GM19099 (cell line): ENCODE results near the gene AMT.

Experiments used
- POLR2A ChIP-seq: IDR thresholded peaks from 3 replicates; pipeline ENCODE4 v1.6.1; 2011; ENCODE audit warnings: low read depth; ENCODE audit not compliant: insufficient read length; ENCODE audit errors: extremely low read depth

The AMT gene, protein sequence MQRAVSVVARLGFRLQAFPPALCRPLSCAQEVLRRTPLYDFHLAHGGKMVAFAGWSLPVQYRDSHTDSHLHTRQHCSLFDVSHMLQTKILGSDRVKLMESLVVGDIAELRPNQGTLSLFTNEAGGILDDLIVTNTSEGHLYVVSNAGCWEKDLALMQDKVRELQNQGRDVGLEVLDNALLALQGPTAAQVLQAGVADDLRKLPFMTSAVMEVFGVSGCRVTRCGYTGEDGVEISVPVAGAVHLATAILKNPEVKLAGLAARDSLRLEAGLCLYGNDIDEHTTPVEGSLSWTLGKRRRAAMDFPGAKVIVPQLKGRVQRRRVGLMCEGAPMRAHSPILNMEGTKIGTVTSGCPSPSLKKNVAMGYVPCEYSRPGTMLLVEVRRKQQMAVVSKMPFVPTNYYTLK

GRCh38 chr3:49422379-49423248, at the start of gene AMT:
AMT (minus strand) TSS chr3:49422473; CDS start chr3:49422450, 23 bp downstream.
- no peak for TF ChIP-seq POLR2A

- no peak for TF ChIP-seq POLR2A
Observed at GRCh38 chr3:49470714-49471420, 48.6 kb upstream of the AMT start.

GRCh38 chr3:49469936-49470713, 47.9 kb upstream of the AMT start, which contains the start of gene DAG1:
DAG1 (plus strand) TSS chr3:49470267; CDS start chr3:49510535, 40,268 bp downstream.
- TF ChIP-seq POLR2A, result peak; percentile 85

DNA sequence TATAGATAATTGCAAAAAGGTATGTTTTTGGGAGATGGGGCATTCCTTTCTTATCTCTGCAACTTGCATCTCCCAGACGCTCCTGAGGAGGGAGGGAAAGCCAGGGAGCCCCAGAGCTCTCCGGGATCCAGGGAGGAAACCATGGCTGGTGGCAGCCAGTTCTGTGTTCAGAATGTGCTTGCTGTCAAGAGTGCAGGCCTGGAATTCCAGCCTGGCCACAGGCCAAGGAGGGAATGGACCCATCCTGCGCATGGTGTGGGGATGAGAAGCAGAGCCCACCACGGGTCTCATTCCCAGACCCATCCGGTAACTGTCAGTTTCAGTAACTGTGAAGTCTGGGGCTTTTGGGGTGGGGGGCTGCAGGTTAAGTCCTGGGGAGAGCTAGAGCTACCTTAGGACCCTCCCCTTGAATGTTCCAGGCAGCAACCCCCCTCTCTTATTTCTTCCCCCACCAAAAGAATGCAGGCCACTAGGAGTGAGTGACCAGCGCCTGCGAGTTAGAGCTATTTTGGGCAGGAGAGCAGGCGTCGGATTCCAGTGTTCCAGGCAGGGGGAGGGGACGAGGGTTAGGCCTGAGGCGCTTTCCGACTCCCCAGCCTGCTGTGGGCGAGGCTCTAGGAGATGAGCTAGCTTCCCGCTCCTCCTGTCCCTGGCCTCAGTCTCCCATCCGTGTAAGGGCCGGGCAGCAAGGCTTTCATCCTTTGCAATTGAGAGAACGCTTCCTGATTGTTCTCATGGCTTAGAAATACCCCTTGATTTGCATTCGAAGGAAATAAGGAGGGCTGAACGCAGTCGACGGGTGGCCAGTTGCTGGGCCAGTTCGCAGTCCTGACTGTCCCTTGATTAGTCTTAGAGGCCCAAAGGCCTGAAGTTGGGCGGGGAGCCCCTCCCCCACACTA, 47.0 kb upstream of the AMT start:
- TF ChIP-seq POLR2A, result no peak

GRCh38 chr3:49466085-49466484, 43.8 kb upstream of the AMT start:
- no peak for TF ChIP-seq POLR2A

DNA sequence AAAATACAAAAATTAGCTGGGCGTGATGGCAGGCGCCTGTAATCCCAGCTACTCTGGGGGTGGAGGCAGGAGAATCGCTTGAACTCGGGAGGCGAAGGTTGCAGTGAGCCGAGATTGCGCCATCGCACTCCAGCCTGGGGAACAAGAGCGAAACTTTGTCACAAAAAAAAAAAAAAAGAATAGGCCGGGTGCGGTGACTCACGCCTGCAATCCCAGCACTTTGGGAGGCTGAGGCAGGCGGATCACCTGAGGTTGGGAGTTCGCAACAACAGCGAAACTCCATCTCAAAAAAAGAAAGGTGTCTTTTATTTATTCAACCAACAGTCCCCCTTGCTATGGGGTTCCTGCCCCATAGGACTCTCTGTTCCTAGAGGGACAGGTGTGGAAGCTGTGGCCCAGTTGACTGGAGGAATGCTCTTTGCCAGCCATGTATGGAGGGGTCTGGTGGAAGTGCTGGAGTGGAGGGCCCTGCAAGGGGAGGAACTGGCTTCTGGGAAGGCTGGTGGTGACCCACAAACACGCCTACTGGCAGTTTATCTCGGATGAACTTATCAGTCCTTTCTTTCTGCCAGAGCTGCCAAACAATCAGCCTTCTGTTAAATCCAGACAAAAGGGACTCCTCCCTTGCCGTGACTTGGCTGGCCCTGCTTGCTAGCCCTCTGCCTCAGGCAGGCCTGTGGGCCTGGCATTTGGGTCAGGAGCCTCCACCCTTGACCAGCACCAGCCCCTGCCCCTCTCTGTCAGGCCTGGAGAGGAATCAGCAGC, 43.2 kb upstream of the AMT start:
- TF ChIP-seq POLR2A, result no peak

GRCh38 chr3:49462222-49462621, 39.9 kb upstream of the AMT start:
- TF ChIP-seq POLR2A, result no peak

- no peak for TF ChIP-seq POLR2A
Observed at GRCh38 chr3:49461443-49462171, 39.3 kb upstream of the AMT start.

DNA sequence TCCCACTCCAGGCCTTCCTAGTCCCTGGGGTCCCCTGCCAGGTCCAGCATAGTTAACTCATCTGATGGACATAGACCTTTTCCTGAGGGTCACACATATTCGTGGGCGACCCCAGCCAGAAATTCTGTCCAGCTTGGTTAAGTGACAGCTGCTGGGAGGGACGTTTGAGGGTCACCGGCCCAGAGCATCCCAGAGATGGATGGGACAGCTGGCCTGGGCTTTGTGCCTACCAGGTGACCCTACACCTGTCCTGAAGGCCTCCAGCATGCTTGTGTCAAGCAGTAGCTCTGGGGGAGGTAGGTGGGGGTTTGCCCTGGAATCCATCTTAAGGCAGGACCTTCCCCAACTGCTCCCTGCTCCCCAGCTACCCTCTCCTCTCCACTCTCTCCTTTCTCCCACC, 38.7 kb upstream of the AMT start:
- TF ChIP-seq POLR2A, result no peak

DNA sequence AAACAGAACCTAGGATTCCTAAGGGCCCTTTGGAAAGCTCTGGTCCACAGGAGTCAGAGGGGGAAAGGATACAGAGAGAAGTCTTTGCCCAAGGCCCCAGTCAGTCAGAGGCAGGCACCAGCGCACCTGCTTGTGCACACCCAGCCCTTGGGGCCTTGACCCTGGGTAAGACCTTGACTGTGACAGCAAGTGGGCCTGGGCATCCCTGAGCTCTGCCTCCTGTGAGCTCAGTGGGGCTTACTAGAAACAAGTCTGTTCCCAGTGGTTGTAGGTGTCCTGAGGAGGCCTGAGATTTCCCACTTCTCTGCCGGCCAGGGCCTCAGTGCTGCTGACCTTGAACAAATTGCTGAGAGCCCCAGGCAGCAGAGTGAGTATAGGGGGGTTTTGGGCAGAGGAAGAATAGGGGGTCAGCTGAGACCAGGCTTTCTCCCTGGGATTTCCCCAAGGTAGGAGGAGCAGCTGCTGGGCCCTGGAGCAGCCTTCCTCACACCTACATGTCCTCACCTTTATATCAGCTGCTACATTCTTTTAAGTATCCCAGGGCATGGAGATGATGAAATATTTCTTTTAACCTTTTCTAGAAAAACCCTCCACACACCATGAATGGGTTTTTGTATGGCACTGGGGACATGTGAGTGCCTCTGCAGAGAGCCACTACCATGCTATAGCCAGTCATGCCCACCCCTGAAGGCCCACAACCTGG, 38.1 kb upstream of the AMT start:
- no peak for TF ChIP-seq POLR2A

DNA sequence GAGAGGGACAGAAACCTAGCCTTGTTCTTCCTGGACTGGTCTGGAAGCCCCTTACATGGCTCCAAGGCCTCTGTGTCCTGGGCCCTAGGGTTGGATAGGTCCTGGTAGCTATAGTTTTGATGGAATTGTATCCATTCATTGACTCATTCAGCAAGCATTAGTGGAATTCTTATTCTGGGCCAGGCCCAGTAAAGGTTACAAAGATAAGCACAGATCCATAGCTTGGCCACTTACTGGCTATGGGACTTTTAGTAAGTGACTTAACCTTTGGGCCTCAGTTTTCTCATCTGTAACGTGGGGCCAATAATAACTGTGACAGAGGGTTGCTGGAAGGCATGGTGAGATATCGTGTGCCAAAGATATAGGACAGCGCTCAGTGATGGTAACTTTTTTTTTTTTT, 34.2 kb upstream of the AMT start:
- TF ChIP-seq POLR2A, result no peak
